ENCODE measurements around the gene ZCCHC12.
"Not testable (repeated sequence)": the region's sequence is repeated elsewhere in the genome, so short reads cannot be mapped to it uniquely, and the experiment has no call there.

ZCCHC12 gene

GRCh38 chrX:118823263-118824172 is at the start of gene ZCCHC12:
Gene ZCCHC12 (plus strand): TSS chrX:118823824. CDS start chrX:118825245, 1,421 bp downstream.
- DNase-seq (ENCODE audit: low read depth), result no peak

GRCh38 chrX:118779581-118779980 is 44.0 kb upstream of the ZCCHC12 start:
- DNase-seq (ENCODE audit: low read depth), result no peak

DNA sequence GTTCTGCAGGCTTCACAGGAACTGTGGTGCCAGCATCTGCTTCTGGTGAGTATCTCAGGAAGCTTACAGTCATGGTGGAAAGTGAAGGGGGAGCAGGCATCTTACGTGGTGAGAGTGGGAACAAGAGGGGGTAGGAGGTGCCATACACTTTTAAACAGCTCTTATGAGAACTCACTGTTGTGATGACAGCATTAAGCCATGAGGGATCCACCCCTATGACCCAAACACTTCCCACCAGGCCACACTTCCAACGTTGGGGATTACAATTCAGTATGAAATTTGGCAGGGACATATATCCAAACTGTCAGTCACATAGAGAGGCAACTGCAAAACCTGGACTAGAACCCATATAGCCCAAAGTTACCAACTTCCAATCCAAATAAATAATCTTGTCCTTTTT is 43.1 kb upstream of the ZCCHC12 start:
- no peak for DNase-seq (ENCODE audit: low read depth)

- DNase-seq (ENCODE audit: low read depth), result no peak
Measured at GRCh38 chrX:118780911-118781310, 42.7 kb upstream of the ZCCHC12 start.

DNA sequence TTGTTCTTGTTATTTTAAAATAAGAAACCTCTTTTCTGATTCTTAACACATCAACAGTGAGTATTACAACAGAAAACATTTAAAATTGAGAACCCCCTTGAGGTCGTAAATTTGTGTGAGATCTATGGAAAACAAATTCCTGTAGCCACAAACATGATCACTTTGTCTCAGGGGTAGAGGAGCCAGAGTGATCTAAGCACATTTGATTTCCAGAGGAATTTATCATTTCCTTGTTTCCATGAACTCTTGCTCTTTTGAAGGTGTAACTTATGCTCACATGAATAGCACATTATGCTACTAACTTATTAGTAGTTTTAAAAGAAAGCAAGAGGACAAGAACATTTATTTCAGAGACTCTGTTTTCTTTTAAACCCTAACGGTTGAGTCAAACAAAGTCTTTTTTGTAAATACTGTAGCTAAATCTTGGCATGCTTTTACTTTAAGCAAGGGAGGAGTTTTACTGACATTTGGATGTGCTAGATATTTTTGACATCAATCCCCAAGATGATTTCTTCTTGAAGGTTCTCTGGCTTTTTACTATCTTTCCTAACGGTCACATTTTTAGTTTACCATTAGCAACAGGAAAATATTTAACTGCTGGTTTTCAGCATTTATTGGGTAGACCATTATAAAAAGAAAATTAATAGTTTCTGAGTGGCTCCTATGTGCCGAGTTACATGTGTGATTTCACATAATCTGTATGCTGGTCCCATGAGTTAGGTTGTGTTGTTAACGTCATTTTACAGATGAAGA is 27.9 kb upstream of the ZCCHC12 start:
- DNase-seq (ENCODE audit: low read depth), result no peak

DNA sequence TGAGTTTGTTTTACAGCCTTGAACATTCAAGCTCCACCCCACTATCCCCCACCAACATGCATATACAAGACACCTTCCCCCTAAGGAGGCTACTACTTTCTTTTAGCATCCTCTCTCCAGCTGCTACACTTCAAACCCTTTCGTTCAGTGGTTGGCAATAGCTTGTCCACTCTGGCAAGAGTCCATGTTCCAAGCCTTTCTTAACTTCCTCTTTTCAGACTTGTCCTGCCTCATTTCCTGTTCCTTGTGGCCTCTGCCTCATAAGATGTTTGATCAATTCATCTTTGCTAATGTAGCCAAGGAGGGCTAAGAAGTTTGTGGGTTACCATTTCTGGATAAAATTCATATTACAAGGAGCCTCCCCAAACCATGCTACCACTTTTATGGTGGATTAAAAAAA is 20.8 kb upstream of the ZCCHC12 start:
- DNase-seq (ENCODE audit: low read depth), result no peak

GRCh38 chrX:118807151-118808017 is 16.2 kb upstream of the ZCCHC12 start:
- DNase-seq (ENCODE audit: low read depth), result no peak

DNA sequence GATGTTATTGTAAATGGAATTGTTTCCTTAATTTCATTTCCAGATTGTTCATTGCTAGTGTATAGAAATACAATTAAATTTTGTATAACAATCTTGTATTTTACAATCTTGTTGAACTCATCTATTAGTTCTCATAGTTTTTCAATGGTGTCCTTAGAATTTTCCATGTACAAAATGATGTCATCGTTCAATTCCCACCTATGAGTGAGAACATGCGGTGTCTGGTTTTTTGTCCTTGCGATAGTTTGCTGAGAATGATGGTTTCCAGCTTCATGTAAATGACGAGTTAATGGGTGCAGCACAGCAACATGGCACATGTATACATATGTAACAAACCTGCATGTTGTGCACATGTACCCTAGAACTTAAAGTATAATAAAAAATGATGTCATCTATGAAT is 6.4 kb upstream of the ZCCHC12 start:
- DNase-seq (ENCODE audit: low read depth), result not testable (repeated sequence)

- no peak for DNase-seq (ENCODE audit: low read depth)
Measured at GRCh38 chrX:118824173-118824730, 628 bp downstream of the ZCCHC12 start.

GRCh38 chrX:118825227-118825626 is 1.6 kb downstream of the ZCCHC12 start:
- DNase-seq (ENCODE audit: low read depth), result no peak

DNA sequence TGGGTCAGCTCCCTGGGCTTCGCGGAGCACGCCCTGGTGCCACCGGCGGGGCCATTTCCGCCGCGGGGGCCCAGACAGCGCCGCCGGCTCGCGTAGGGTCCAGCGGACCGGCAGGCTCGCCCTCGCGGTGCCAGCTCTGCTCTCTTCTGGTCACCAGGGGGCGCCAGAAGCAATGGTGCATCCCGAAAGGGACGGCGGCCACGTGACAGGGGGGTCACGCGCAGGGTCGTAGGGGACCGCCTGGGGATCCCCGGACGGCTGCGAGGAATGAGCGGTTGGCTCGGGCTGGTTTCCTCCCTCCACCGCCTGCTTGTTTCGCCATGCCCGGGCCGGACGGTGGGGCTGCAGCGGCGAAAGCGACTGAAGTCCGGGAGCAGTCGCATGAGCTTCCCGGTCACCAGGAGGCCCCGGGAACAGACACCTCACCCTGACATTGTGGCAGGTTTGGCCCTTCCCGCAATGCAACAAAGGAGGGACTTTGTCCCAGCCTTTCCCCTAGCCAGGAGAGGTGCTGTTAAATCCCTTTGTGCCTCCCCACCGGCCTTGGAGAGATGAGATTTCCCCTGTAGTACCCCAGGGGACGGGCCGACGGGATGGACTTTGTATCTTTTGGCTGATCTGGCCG is 15.8 kb downstream of the ZCCHC12 start:
- DNase-seq (ENCODE audit: low read depth), result no peak

- DNase-seq (ENCODE audit: low read depth), result no peak
Measured at GRCh38 chrX:118847676-118848075, 24.1 kb downstream of the ZCCHC12 start.

GRCh38 chrX:118853596-118853995 is 30.0 kb downstream of the ZCCHC12 start:
- no peak for DNase-seq (ENCODE audit: low read depth)

- no peak for DNase-seq (ENCODE audit: low read depth)
Measured at GRCh38 chrX:118855681-118856310, 32.2 kb downstream of the ZCCHC12 start.

GRCh38 chrX:118857006-118857405 is 33.4 kb downstream of the ZCCHC12 start:
- no peak for DNase-seq (ENCODE audit: low read depth)

DNA sequence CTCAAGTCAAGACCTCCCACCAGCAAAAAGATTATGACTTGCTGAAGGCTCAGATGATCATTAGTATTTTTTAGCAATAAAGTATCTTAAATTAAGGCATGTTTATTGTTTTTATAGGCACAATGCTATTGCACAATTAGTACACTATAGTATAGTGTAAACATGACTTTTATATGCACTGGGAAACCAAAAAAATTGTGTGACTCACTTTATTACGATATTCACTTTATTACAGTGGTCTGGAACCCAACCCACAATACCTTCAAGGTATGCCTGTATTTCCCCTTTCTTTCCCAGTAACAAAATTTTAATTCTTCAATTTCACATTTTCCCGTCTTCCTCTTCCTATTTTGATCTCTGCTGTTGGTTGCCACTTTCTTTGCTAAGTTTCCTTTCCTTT is 37.7 kb downstream of the ZCCHC12 start:
- DNase-seq (ENCODE audit: low read depth), result no peak

DNA sequence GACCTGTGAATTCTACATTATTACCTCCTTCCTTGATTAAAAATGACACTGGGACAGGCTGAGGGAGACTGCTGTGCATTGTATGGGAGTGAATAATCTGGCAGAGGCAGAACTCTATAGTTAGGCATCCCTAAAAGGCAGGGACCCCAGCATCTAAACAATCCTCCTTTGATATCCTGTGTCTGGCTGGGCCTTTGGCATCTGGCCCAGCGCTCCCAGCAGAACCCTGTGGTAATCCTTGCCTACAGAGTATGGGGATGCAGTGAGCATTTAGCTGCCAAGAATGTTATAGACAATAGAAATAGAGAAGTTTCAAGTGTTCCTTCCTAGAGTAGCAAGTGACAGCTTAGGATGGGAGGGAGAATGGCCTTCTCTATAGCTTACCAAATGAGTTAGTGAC is 38.5 kb downstream of the ZCCHC12 start:
- DNase-seq (ENCODE audit: low read depth), result no peak

- DNase-seq (ENCODE audit: low read depth), result no peak
Measured at GRCh38 chrX:118862979-118863378, 39.4 kb downstream of the ZCCHC12 start.

GRCh38 chrX:118864063-118864635 is 40.5 kb downstream of the ZCCHC12 start:
- no peak for DNase-seq (ENCODE audit: low read depth)

GRCh38 chrX:118865231-118865630 is 41.6 kb downstream of the ZCCHC12 start:
- DNase-seq (ENCODE audit: low read depth), result no peak

DNA sequence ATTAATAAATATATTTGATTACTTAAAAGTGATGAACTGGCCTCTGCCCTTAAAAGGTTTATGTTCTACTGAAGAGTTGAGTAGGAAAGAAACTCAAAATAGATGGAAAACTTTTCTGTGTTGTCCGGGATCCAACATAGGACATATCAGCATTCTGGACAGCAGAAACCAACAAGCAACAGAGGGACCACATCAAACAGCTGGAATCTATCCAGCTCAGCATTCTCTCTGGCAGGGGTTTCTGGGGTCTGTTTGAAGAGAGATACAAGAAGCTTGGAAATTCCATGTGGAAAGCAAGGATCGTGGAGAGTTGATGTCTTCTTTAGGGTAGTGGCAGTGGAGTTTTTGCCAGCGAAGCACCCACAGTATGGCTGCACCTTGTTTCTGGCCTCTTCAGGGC is 43.6 kb downstream of the ZCCHC12 start:
- no peak for DNase-seq (ENCODE audit: low read depth)

Data from HS-5 (cell line).